Endothelial cell of umbilical vein (primary cell): ENCODE measurements around the gene CACNB4.

ENCODE experiments used
- EZH2 ChIP-seq: IDR thresholded peaks from 2 replicates; pipeline ENCODE4 v1.6.1; 2012; ENCODE audit warnings: borderline replicate concordance, low read depth, mild to moderate bottlenecking, moderate library complexity, low read length, inconsistent platforms; ENCODE audit not compliant: severe bottlenecking
- GATA2 ChIP-seq: IDR thresholded peaks from 2 replicates; pipeline ENCODE4 v1.7.0; 2011; ENCODE audit warnings: low read depth, mild to moderate bottlenecking, moderate library complexity, mixed read lengths, low read length; ENCODE audit not compliant: insufficient read length, insufficient read depth
- MAX ChIP-seq: IDR thresholded peaks from 2 replicates; pipeline ENCODE4 v1.6.1; 2011; ENCODE audit not compliant: insufficient read depth, insufficient read length
- MYC ChIP-seq: IDR thresholded peaks from one replicate; pipeline ENCODE4 v1.6.1; 2011; ENCODE audit warnings: mild to moderate bottlenecking, low read depth, low read length
- POLR2A ChIP-seq: IDR thresholded peaks from 2 replicates; pipeline ENCODE4 v1.6.1; 2012; ENCODE audit warnings: low read depth, mild to moderate bottlenecking, control low read depth, low read length
- POLR2AphosphoS5 ChIP-seq: IDR thresholded peaks from 2 replicates; pipeline ENCODE4 v1.6.1; 2012; ENCODE audit warnings: low read depth, mild to moderate bottlenecking, control low read depth, low read length, moderate library complexity; ENCODE audit not compliant: insufficient read depth
- TF ChIP-seq, protein P1 (sequence below), 2 donors: IDR thresholded peaks; 1 replicate in 1 of 2; 2 replicates in 1 of 2; pipeline ENCODE4 v1.5.1; 2011; ENCODE audit warnings: low read length in 2 of 2, mild to moderate bottlenecking in 2 of 2, moderate library complexity in 2 of 2, control low read depth in 1 of 2, inconsistent platforms in 1 of 2, low read depth in 1 of 2; ENCODE audit not compliant: insufficient read depth in 1 of 2; ENCODE audit errors: extremely low read depth in 1 of 2

- TF ChIP-seq, protein P1, sequence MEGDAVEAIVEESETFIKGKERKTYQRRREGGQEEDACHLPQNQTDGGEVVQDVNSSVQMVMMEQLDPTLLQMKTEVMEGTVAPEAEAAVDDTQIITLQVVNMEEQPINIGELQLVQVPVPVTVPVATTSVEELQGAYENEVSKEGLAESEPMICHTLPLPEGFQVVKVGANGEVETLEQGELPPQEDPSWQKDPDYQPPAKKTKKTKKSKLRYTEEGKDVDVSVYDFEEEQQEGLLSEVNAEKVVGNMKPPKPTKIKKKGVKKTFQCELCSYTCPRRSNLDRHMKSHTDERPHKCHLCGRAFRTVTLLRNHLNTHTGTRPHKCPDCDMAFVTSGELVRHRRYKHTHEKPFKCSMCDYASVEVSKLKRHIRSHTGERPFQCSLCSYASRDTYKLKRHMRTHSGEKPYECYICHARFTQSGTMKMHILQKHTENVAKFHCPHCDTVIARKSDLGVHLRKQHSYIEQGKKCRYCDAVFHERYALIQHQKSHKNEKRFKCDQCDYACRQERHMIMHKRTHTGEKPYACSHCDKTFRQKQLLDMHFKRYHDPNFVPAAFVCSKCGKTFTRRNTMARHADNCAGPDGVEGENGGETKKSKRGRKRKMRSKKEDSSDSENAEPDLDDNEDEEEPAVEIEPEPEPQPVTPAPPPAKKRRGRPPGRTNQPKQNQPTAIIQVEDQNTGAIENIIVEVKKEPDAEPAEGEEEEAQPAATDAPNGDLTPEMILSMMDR (IDR thresholded peaks at IDR 0.05; ENCODE audit: extremely low read depth in 1 of 2, insufficient read depth in 1 of 2, low read depth in 1 of 2, low read length in 2 of 2), result no peak
- no peak for TF ChIP-seq POLR2AphosphoS5
- TF ChIP-seq GATA2, result no peak
- TF ChIP-seq EZH2, result no peak
- TF ChIP-seq POLR2A, result no peak
- no peak for TF ChIP-seq MAX
- no peak for TF ChIP-seq MYC
Measured at GRCh38 chr2:152068226-152068625, 30.6 kb downstream of the CACNB4 start.
